ENCODE results near the gene CDH23. TPM values are rescaled to one million over a fixed set of nuclear protein-coding genes. Genes with fewer than 3 reads are reported as not detected.

Gene CDH23
- total and polyA plus RNA-seq, 2 experiments from 2014 or later = 0.08 TPM; not detected in 1

DNA sequence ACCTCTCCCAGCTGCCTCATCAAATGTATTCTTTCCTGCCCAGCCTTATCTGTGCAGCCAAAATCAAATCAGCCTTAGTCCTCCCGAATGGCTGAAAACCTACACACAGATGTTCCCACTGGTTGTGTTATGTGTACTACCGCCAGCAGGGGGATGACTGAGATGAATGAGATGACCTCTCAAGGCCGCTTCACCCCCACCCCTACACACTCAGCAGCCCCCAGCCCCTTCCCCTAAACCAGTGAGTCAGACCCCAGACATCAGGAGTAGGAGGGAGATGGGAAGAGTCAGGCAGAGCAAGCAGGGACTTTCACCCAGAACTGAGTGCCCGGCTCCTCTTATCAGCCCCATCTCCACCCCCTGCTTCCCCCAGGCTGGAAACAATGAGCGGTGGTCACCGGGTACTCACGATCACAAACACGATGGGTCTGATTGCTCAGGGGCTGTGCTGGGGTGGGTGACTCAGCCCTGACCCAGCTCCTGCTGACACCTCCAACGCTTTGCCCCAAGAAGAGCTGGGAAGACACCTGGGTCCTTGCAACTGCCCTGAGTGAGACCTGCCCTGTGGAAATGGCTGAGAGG lies 329.4 kb downstream of the CDH23 start:
- Histone ChIP-seq H3K9ac (no peak overlapping the region), H3K4me1 (ENCODE audit: insufficient read depth) (peaks cover 20% of the 10 kb centered on the region; the same call in 1 of the 2 replicates), H3K4me3 (no peak overlapping the region), H3K9me2 (ENCODE audit: insufficient read depth) (no peaks in the 10 kb centered on the region), H3F3A (ENCODE audit: insufficient read depth) (no peaks in the 10 kb centered on the region), H3K27me3 (replicated peaks; ENCODE audit: insufficient read depth) (no peaks in the 10 kb centered on the region), H3K27ac (no peak overlapping the region), H3K9me3 (ENCODE audit: low read depth) (no peaks in the 10 kb centered on the region), H4K20me1 (ENCODE audit: insufficient read depth) (no peaks in the 10 kb centered on the region), H2AFZ (0 out of 2 replicates have a peak overlapping the region, but pooled peaks have one; percentile 1), H3K4me2 (ENCODE audit: unreplicated experiment) (no peak overlapping the region), H3K79me2 (ENCODE audit: insufficient read depth) (no peaks in the 10 kb centered on the region), H3K36me3 (ENCODE audit: low read depth) (no peaks in the 10 kb centered on the region)
- TF ChIP-seq EZH2phosphoT487 (IDR thresholded peaks at IDR 0.05; ENCODE audit: insufficient read depth, low read depth) (no peak), EZH2 (IDR thresholded peaks at IDR 0.05; ENCODE audit: insufficient read depth, poor library complexity, severe bottlenecking) (no peak)
- DNase-seq = peak; percentile 66
- WGBS, 2 experiments (ENCODE audit: low coverage in 1 of 2, low lambda C conversion rate in 2 of 2, missing lambda C conversion rate in 2 of 2) = 21 to 22% methylated on average over 8 to 9 of the region's 9 CpGs
- in situ Hi-C loops (cut with MboI) = no loop called here

DNA sequence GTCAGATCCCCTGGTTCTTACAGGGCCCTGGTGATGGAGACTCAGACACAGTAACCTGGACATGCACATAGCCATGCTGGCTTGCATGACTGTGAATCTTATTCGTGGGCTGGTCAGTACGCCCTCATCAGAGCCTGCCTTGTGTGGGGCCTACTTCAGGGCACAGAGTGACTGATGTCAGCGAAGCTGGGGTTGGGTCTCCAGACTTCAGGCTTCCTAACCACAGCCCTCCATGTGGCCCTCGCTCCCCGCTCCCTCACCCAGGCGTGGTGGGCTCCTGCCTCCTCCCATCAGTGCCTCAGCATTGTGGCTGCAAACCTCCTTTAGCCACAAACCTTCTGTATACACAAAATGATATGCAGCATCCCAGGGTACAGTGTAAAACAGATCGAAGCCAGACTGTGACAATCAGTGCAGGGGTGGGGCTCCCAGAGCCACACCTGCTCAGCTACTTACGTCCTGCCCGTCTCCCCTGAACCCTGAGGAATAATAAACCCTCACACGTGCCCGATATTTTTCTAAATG lies 329.9 kb downstream of the CDH23 start:
- Histone ChIP-seq H3K27me3 (replicated peaks; ENCODE audit: insufficient read depth) (no peaks in the 10 kb centered on the region), H3K27ac (no peak overlapping the region)

DNA sequence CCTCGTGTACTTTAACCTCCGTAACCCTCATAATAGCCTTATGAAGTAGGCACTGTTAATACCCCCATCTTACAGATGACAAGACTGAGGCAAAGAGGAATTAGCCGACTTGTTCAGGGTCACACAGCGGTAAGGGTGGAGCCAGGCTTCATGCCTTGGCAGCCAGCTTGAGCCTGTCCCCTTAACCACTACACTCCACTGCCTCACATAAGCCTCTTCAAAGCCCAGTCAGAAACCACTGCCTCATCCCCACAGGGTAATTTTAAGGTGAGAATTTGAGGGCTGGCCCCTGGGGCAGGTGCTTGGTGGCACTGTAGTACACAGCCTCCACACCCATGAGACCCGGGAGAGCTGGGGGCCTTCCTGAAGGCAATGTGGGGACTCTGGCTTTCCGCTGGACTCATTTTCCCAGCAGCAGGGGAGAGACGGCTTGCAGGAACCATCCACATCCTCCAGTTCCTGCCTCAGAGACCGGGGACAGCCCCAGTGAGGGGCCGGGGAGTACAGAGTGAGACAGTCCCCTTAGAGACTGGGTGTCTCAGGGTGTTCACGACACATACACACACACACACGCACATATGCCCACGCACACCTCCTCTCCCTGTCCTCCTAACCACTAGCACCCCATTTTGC lies 330.5 kb downstream of the CDH23 start:
- Histone ChIP-seq H3K4me3 (no peak overlapping the region), H3K27ac (no peak overlapping the region), H3K79me2 (ENCODE audit: insufficient read depth) (no peaks in the 10 kb centered on the region), H4K20me1 (ENCODE audit: insufficient read depth) (no peaks in the 10 kb centered on the region), H3F3A (ENCODE audit: insufficient read depth) (no peaks in the 10 kb centered on the region), H3K9me3 (ENCODE audit: low read depth) (no peaks in the 10 kb centered on the region), H3K36me3 (ENCODE audit: low read depth) (no peaks in the 10 kb centered on the region), H3K9ac (no peak overlapping the region), H3K27me3 (replicated peaks; ENCODE audit: insufficient read depth) (no peaks in the 10 kb centered on the region), H3K4me2 (ENCODE audit: unreplicated experiment) (no peak overlapping the region), H3K4me1 (ENCODE audit: insufficient read depth) (peaks cover 20% of the 10 kb centered on the region; the same call in 1 of the 2 replicates), H3K9me2 (ENCODE audit: insufficient read depth) (no peaks in the 10 kb centered on the region), H2AFZ (no peak overlapping the region; the same call in 1 of the 2 replicates)
- TF ChIP-seq EZH2 (IDR thresholded peaks at IDR 0.05; ENCODE audit: insufficient read depth, poor library complexity, severe bottlenecking) (no peak), EZH2phosphoT487 (IDR thresholded peaks at IDR 0.05; ENCODE audit: insufficient read depth, low read depth) (no peak)
- DNase-seq = no peak
- in situ Hi-C loops (cut with MboI) = no loop called here
- WGBS, 2 experiments (ENCODE audit: low coverage in 1 of 2, low lambda C conversion rate in 2 of 2, missing lambda C conversion rate in 2 of 2) = 66 to 73% methylated on average over 12 of the region's 12 CpGs

More for the DNA sequence above, 329.9 kb downstream of the CDH23 start:
- no peaks in the 10 kb centered on the region for H3F3A ChIP-seq (ENCODE audit: insufficient read depth)
- H3K9me3 ChIP-seq (ENCODE audit: low read depth) = no peaks in the 10 kb centered on the region
- TF ChIP-seq EZH2phosphoT487 (IDR thresholded peaks at IDR 0.05; ENCODE audit: insufficient read depth, low read depth) = no peak
- no peak for TF ChIP-seq EZH2 (IDR thresholded peaks at IDR 0.05; ENCODE audit: insufficient read depth, poor library complexity, severe bottlenecking)
- H3K4me2 ChIP-seq (ENCODE audit: unreplicated experiment) = no peak overlapping the region
- H4K20me1 ChIP-seq (ENCODE audit: insufficient read depth) = no peaks in the 10 kb centered on the region
- H3K36me3 ChIP-seq (ENCODE audit: low read depth) = no peaks in the 10 kb centered on the region
- H3K9me2 ChIP-seq (ENCODE audit: insufficient read depth) = no peaks in the 10 kb centered on the region
- no peak overlapping the region for H3K9ac ChIP-seq
- WGBS, 2 experiments (ENCODE audit: low coverage in 1 of 2, low lambda C conversion rate in 2 of 2, missing lambda C conversion rate in 2 of 2) = 85 to 86% methylated on average over 11 of the region's 11 CpGs
- peaks cover 20% of the 10 kb centered on the region; the same call in 1 of the 2 replicates for H3K4me1 ChIP-seq (ENCODE audit: insufficient read depth)
- no peak overlapping the region for H3K4me3 ChIP-seq
- no peaks in the 10 kb centered on the region for H3K79me2 ChIP-seq (ENCODE audit: insufficient read depth)
- no peak for DNase-seq
- in situ Hi-C loops (cut with MboI) = no loop called here
- H2AFZ ChIP-seq = no peak overlapping the region

DNA sequence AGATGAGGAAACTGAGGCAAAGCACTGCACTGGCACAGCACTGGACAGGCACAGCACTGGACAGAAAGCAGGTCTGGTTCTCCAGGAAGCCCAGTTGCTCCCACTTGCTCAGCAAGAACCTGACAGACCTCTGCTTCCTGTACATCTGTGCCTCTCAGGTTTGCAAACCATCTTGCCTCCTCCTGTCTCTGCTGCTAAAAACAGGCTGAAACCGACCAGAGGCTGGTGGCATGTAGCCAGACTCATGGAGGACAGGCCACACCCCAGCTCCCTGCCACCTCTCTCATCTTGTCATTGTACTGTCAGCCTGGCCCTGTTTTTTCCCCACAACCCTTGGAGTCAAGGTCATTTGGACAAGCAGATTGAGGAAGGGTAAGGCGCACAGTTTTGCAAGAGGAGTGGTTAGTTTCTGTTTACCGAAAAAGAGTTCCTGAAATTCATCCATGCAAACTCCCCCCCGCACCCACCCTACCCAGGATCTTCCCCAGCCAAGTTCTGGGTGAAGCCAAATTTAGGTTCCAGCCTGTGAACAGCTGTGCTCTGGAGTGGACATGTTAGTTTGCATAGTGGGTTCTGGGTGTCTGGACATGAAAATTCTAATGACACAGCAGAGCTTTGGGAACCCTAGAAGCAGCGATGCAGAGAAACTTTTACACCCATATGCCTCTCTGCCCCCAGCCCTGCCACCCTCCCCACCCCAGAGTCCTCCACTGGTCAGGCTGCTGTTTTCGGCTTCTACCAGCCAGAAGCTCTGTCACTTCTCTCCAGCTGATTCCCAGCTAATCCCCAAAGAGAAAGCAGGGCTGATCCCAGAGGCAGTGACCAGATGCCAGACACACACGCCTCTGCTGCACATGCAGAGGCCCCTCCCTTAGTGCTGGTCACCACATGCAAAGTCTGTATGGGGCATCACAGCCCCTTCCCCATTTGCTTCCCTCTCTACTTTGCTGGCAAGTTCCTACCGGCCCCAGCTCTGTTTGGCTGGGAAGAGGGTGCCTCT lies 331.3 kb downstream of the CDH23 start:
- Histone ChIP-seq H3K9me3 (ENCODE audit: low read depth) (no peaks in the 10 kb centered on the region), H2AFZ (peak overlapping the region; percentile 40; the same call in 1 of the 2 replicates), H3K36me3 (ENCODE audit: low read depth) (no peaks in the 10 kb centered on the region), H3K4me2 (ENCODE audit: unreplicated experiment) (no peak overlapping the region), H3K79me2 (ENCODE audit: insufficient read depth) (no peaks in the 10 kb centered on the region), H3K9me2 (ENCODE audit: insufficient read depth) (no peaks in the 10 kb centered on the region), H4K20me1 (ENCODE audit: insufficient read depth) (no peaks in the 10 kb centered on the region), H3K27me3 (replicated peaks; ENCODE audit: insufficient read depth) (no peaks in the 10 kb centered on the region), H3K9ac (no peak overlapping the region), H3F3A (ENCODE audit: insufficient read depth) (no peaks in the 10 kb centered on the region), H3K4me1 (ENCODE audit: insufficient read depth) (peaks cover 20% of the 10 kb centered on the region; the same call in 1 of the 2 replicates), H3K27ac (no peak overlapping the region), H3K4me3 (no peak overlapping the region)
- in situ Hi-C loops (cut with MboI) = no loop called here
- TF ChIP-seq EZH2 (IDR thresholded peaks at IDR 0.05; ENCODE audit: insufficient read depth, poor library complexity, severe bottlenecking) (no peak), EZH2phosphoT487 (IDR thresholded peaks at IDR 0.05; ENCODE audit: insufficient read depth, low read depth) (no peak)
- DNase-seq = peak; percentile 41
- 23 to 25% methylated on average over 8 of the region's 8 CpGs for WGBS, 2 experiments (ENCODE audit: low coverage in 1 of 2, low lambda C conversion rate in 2 of 2, missing lambda C conversion rate in 2 of 2)

Measured in GM23248 (cell line).